RCC 7860 (cell line): ENCODE results near the gene HSPG2.
A peak's percentile ranks its signal among the peaks of the same experiment; 100 is the strongest.
"Not testable (repeated sequence)": the region's sequence is repeated elsewhere in the genome, so short reads cannot be mapped to it uniquely, and the experiment has no call there.

Source experiments
- DNase-seq: peaks from one replicate; pipeline ENCODE4 v3.0.0-alpha.2; 2015; ENCODE audit warnings: low spot score
- FAIRE-seq: peaks from 2 replicates; lab custom pipeline; 2012; peaks lifted over from hg19 to GRCh38; lab: Jason Lieb, UNC

The HSPG2 gene

GRCh38 chr1:21830792-21831453, 106.2 kb downstream of the HSPG2 start:
- DNase-seq (no peak), FAIRE-seq (no peak)

- no peak for DNase-seq
- no peak for FAIRE-seq
These were observed 107.8 kb downstream of the HSPG2 start for GRCh38 chr1:21829294-21829693.

- no peak for FAIRE-seq
These were observed 108.5 kb downstream of the HSPG2 start for GRCh38 chr1:21828506-21829210.

GRCh38 chr1:21828075-21828474, 109.0 kb downstream of the HSPG2 start:
- FAIRE-seq = no peak
- no peak for DNase-seq

More at GRCh38 chr1:21828506-21829210, 108.5 kb downstream of the HSPG2 start:
- no peak for DNase-seq

- FAIRE-seq = no peak
- no peak for DNase-seq
These were observed 109.9 kb downstream of the HSPG2 start for GRCh38 chr1:21827141-21827679.

GRCh38 chr1:21826694-21827093, 110.4 kb downstream of the HSPG2 start:
- FAIRE-seq, DNase-seq: not testable (repeated sequence)

GRCh38 chr1:21825393-21825792, 111.7 kb downstream of the HSPG2 start:
- no peak for DNase-seq
- FAIRE-seq = no peak

- DNase-seq (no peak), FAIRE-seq (no peak)
These were observed 112.2 kb downstream of the HSPG2 start for GRCh38 chr1:21824926-21825325.

- no peak for FAIRE-seq
These were observed 113.0 kb downstream of the HSPG2 start for GRCh38 chr1:21823980-21824702.

GRCh38 chr1:21823206-21823979, 113.7 kb downstream of the HSPG2 start:
- DNase-seq = no peak

More at GRCh38 chr1:21823980-21824702, 113.0 kb downstream of the HSPG2 start:
- no peak for DNase-seq

GRCh38 chr1:21822349-21822748, 114.8 kb downstream of the HSPG2 start:
- FAIRE-seq (no peak), DNase-seq (no peak)

More at GRCh38 chr1:21823206-21823979, 113.7 kb downstream of the HSPG2 start:
- no peak for FAIRE-seq

GRCh38 chr1:21821385-21822019, 115.6 kb downstream of the HSPG2 start:
- FAIRE-seq = no peak

GRCh38 chr1:21820597-21821232, 116.4 kb downstream of the HSPG2 start:
- FAIRE-seq (no peak), DNase-seq (no peak)

More at GRCh38 chr1:21821385-21822019, 115.6 kb downstream of the HSPG2 start:
- DNase-seq = no peak

GRCh38 chr1:21818656-21819055, 118.5 kb downstream of the HSPG2 start:
- FAIRE-seq = no peak
- DNase-seq = no peak

- FAIRE-seq = peak; percentile 81
- DNase-seq = peak; percentile 70
These were observed 120.4 kb downstream of the HSPG2 start for GRCh38 chr1:21816602-21817302.

- FAIRE-seq = no peak
- DNase-seq = no peak
These were observed 121.3 kb downstream of the HSPG2 start for GRCh38 chr1:21815724-21816321.

- DNase-seq (no peak), FAIRE-seq (no peak)
These were observed 122.0 kb downstream of the HSPG2 start for GRCh38 chr1:21814981-21815582.

- DNase-seq = no peak
These were observed 122.7 kb downstream of the HSPG2 start for GRCh38 chr1:21814241-21814918.

More at GRCh38 chr1:21814241-21814918, 122.7 kb downstream of the HSPG2 start:
- no peak for FAIRE-seq
